Aorta (tissue), 5 donors: ENCODE results near the gene HES3. TPM values are rescaled to one million over a fixed set of nuclear protein-coding genes. Genes with fewer than 3 reads are reported as not detected.

Experiments
- ATAC-seq: fragments of 200-7000 bp; cut with Tn5 transposase; one replicate; pipeline ENCODE4 v1.9.1; 2022; ENCODE audit warnings: moderate library complexity; ENCODE audit not compliant: low FRiP score
- DNase-seq, 2 donors: peaks; one replicate each; pipeline ENCODE4 v3.0.0-alpha.2; 2020
- H3K27ac ChIP-seq, 2 donors: one replicate each; pipeline ENCODE4 v1.5.1; 2013; ENCODE audit warnings: low read length in 2 of 2, mild to moderate bottlenecking in 2 of 2, moderate library complexity in 2 of 2, control low read depth in 1 of 2, inconsistent platforms in 1 of 2, low read depth in 1 of 2
- H3K27me3 ChIP-seq, 2 donors: one replicate each; pipeline ENCODE4 v1.6.1; 2013; ENCODE audit warnings: control low read depth in 1 of 2, low read length in 1 of 2, mild to moderate bottlenecking in 1 of 2, moderate library complexity in 1 of 2; ENCODE audit not compliant: insufficient read depth in 2 of 2, control insufficient read depth in 1 of 2
- H3K36me3 ChIP-seq, 2 donors: one replicate each; pipeline ENCODE4 v1.6.1; 2013; ENCODE audit warnings: control low read depth in 1 of 2, low read length in 1 of 2, mild to moderate bottlenecking in 1 of 2; ENCODE audit not compliant: insufficient read depth in 2 of 2, control insufficient read depth in 1 of 2
- H3K4me1 ChIP-seq, 2 donors: one replicate each; pipeline ENCODE4 v1.6.1; 2013; ENCODE audit warnings: low read length in 2 of 2, control low read depth in 1 of 2, mild to moderate bottlenecking in 1 of 2, moderate library complexity in 1 of 2; ENCODE audit not compliant: insufficient read depth in 2 of 2, control insufficient read depth in 1 of 2
- H3K4me3 ChIP-seq, 2 donors: one replicate each; pipeline ENCODE4 v1.5.1; 2013; ENCODE audit warnings: low read length in 2 of 2, control low read depth in 1 of 2, mild to moderate bottlenecking in 1 of 2
- H3K9me3 ChIP-seq: one replicate; pipeline ENCODE4 v1.6.1; 2013; ENCODE audit warnings: mild to moderate bottlenecking, low read length; ENCODE audit not compliant: control insufficient read depth
- WGBS, 2 donors: extraction: QIAGEN DNeasy Blood & Tissue Kit; methylation state at CpG; one replicate each; pipeline ENCODE4 v1.1.7; 2013; 5-methylcytosine and 5-hydroxymethylcytosine counted together
- intact Hi-C, 2 donors: fragments of 100-400 bp; cut with DNase I; formaldehyde crosslinking; loops; one replicate each; pipeline versions ENCODE4 v1.14.2 to v1.15.0; 2022
- polyA plus RNA-seq, 2 donors: library from polyadenylated mRNA; stranded (reverse); fragments of 200-250 nt; gene quantifications; one replicate each; pipeline ENCODE4 v1.2.3, GENCODE V29; 2013
- total RNA-seq, 2 donors: library from RNA; stranded (reverse); fragmentation: NEBNext Ultra II Directional; extraction: Animal tissue kit (Norgen Biotek cat#: 25700); gene quantifications; one replicate each; pipeline ENCODE4 v1.2.1, GENCODE V29; 2021
- donor health status: healthy with polysubstance abuse.
- donor health status: Bipolar disorder and iron deficiency.
- donor health status: DM: no; HTN: no; CAD: no.
- donor health status: DM: no; HTN: no; CAD: no.
- donor health status: DM: yes; HTN: yes; CAD: no.

Gene HES3
- total and polyA plus RNA-seq, 4 donors = not detected

DNA sequence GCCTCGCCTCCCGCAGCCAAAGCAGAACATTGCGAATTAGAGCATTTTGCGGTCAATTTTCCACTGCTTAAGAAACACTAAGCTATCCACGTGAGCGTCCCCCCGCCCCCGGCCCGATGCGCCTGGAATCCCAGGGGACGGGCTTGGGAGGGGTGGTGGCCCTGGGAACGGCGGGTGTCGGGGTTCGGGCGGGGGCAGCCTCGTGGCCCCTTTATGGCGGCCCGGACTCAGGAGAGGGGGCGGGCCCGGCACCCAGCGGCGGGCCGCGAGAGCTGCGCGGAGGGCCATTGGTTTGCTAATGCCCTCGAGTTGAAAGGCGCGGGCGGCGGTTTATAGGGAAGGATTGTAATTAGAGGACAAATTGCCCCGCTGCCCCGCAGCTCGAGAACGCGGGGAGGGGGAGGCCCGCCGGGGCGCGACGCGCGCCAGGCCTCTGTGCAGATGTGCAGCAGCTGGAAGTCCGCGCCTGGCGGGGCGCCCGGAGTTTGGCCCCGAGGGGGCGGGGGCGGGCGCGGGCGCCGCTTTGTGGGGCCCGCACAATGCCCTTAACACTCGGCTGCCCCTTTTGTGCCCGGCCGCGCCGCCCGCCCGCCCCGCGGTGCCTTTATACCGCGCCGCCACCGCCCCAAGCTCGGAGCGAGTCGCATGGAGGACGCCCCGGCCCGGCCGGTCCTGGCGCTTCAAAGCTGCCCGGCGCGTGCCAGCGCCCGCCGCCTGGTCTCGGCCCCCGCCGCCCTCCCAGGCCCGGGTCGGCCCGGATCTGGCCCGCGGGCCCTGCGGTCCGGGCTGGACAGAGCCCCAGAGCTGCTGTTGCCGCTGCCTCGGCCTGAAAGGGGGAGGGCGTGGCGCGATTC lies 1.9 kb upstream of the HES3 start:
- Histone ChIP-seq H3K4me1 (no peaks in the 10 kb centered on the region), H3K9me3 (no peaks in the 10 kb centered on the region), H3K4me3 (no peak overlapping the region), H3K27me3 (no peaks in the 10 kb centered on the region), H3K27ac (no peak overlapping the region), H3K36me3 (no peaks in the 10 kb centered on the region)
- 1 to 2% methylated on average over 79 to 99 of the region's 99 CpGs for WGBS, 2 donors
- intact Hi-C loops = loop anchor here in 1 of 2 donors (10.0 kb wide), 1 partner anchor 187 kb away; no protein-coding TSS in a partner anchor
- ATAC-seq (no peak), DNase-seq (peak in 1 of 2 donors; percentile 74)

DNA sequence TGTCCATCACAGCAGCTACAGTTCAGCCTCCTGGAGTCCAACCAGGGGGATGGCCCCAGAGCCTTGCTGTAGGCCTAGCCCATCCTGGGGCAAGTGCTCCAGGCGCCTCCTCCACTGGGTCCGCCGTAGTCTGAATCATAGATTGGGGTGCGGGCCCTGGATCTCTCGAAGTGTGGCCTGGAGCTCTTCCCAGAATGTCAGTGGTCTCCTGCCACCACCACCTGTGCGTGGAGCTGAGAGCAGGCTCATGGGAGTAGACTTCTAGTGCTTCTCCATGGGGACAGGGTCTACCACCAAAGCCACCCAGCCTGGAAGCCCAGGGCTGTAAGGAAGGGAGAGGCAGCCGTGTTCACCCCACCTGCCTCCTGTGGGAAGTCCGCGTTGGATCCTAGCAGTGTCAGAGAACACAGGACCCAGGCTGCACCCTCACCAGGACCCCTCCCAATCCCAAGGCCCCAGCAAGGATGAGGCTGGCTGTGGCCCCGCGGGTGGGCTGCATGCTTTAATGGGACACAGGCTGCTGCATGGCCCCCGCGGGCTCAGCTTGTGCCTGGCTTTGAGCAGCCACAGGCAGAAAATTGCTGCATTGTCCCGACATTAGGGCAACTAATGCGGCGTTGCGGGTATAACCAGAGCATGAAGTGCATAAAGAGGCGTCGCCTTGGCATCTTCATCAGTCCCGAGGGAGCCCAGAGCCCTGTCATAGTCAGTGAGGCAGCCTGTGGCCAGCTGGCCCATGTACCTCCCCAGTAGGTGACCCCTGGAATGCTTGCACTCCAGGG lies 735 bp upstream of the HES3 start:
- no peak for DNase-seq
- no peak for ATAC-seq
- WGBS, 2 donors = 21 to 31% methylated on average over 20 of the region's 20 CpGs
- Histone ChIP-seq H3K4me3 (no peak overlapping the region), H3K27me3 (no peaks in the 10 kb centered on the region), H3K9me3 (no peaks in the 10 kb centered on the region), H3K4me1 (no peaks in the 10 kb centered on the region), H3K36me3 (no peaks in the 10 kb centered on the region), H3K27ac (no peak overlapping the region)
- intact Hi-C loops = loop anchor here in 1 of 2 donors (10.0 kb wide), 1 partner anchor 188 kb away; no protein-coding TSS in a partner anchor

DNA sequence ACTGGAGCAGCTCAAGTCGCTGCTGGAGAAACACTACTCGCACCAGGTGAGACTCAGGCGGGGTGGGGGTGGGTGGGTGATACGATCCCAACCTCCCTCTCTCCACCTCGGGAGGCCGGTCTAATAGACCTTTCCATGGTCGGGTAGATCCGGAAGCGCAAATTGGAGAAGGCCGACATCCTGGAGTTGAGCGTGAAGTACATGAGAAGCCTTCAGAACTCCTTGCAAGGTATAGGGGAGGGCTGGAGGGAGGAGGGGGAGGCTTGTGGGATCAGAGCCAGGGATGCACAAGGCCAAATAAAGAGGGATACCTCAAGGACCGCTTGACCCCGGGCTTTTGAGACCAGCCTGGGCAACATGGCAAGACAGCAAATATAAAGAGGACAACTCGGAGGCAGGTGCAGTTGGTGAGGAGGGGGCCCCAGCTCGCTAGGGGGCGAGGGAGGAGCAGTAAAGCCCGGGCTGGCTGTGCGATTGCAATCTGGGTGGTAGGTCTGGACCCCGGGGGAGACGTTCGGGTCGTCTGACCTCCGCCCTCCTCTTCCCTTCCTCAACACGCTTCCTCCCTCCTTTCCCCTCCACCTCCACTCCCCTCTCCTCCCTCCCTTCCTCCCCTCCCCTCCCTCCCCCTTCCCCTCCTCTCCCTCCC lies 546 bp downstream of the HES3 start:
- no peaks in the 10 kb centered on the region for H3K36me3 ChIP-seq
- WGBS, 2 donors = 2% methylated on average over 21 to 24 of the region's 24 CpGs
- H3K9me3 ChIP-seq = no peaks in the 10 kb centered on the region
- intact Hi-C loops = loop anchor here (2.0 to 10.0 kb wide), 3 partner anchors 98 to 192 kb away; no protein-coding TSS in a partner anchor
- H3K27me3 ChIP-seq = no peaks in the 10 kb centered on the region
- DNase-seq (no peak), ATAC-seq (no peak)
- no peak overlapping the region for H3K27ac ChIP-seq
- H3K4me3 ChIP-seq = no peak overlapping the region
- no peaks in the 10 kb centered on the region for H3K4me1 ChIP-seq

DNA sequence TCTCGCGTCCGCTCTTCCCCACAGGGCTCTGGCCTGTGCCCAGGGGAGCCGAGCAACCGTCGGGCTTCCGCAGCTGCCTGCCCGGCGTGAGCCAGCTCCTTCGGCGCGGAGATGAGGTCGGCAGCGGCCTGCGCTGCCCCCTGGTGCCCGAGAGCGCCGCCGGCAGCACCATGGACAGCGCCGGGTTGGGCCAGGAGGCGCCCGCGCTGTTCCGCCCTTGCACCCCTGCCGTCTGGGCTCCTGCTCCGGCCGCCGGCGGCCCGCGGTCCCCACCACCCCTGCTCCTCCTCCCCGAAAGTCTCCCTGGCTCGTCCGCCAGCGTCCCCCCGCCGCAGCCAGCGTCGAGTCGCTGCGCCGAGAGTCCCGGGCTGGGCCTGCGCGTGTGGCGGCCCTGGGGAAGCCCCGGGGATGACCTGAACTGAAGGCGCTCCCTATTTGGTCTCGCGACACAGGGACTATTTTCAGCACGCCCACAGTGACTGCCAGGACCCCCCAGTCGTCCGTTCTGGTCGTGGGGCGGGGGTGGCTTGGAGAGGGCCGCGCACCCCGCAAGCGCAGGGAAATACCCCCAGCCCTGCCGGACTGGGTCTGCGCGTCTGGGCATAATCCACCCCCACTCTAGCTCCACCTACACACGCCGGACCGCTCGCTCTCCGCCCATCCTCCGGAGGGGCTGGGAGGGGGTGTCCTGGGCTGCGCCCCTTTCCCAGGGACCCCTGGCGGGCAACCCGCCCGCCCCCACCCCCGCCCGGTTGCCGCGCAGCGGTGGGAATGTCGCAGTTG lies 1.3 kb downstream of the HES3 start:
- no peaks in the 10 kb centered on the region for H3K9me3 ChIP-seq
- DNase-seq (peak; percentile 85 to 94), ATAC-seq (peak; percentile 83)
- H3K27me3 ChIP-seq = peaks cover 0 to 2% of the 10 kb centered on the region in 2 donors
- no peak overlapping the region for H3K4me3 ChIP-seq
- WGBS, 2 donors = 0 to 1% methylated on average over 55 to 79 of the region's 79 CpGs
- no peaks in the 10 kb centered on the region for H3K4me1 ChIP-seq
- intact Hi-C loops = loop anchor here (2.0 to 10.0 kb wide), 3 partner anchors 97 to 192 kb away; no protein-coding TSS in a partner anchor
- H3K36me3 ChIP-seq = no peaks in the 10 kb centered on the region
- no peak overlapping the region for H3K27ac ChIP-seq

DNA sequence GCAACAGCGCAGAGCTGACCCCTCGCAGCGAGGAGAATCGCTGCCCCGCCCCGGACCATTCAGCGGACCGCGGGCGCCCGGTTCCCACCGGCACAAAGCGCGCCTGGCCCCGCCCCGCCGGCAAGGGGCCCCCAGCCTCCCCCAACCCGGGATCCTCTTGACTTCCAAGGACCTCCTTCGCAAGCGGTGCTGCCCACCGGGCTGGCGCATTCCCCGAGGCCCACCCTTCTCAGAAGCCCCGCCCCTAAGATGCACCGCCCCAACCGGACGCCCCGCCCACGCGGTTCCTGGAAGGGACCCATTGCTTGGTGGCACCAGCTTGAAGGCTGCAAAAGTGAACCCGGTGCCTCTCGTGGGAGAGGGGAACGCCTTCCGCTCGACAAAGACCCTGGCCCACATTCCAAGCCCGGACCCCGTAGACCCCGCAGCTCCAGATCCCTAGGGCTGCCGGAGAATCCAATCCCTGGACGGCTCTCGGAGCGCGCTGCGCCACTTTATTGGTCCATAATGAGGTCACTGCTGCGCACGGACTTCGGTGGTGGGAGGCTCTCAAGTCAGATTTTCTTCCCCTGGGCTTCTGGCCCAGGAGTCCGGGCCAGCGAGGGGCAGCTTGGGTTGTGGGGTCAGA lies 2.0 kb downstream of the HES3 start:
- no peaks in the 10 kb centered on the region for H3K9me3 ChIP-seq
- DNase-seq (peak in 1 of 2 donors; percentile 79), ATAC-seq (no peak)
- H3K27ac ChIP-seq = no peak overlapping the region
- intact Hi-C loops = loop anchor here (1.0 to 10.0 kb wide), 6 partner anchors 96 to 193 kb away; no protein-coding TSS in a partner anchor
- H3K4me3 ChIP-seq = no peak overlapping the region
- peaks cover 0 to 2% of the 10 kb centered on the region in 2 donors for H3K27me3 ChIP-seq
- WGBS, 2 donors = 3 to 4% methylated on average over 40 to 49 of the region's 49 CpGs
- no peaks in the 10 kb centered on the region for H3K4me1 ChIP-seq
- H3K36me3 ChIP-seq = no peaks in the 10 kb centered on the region

DNA sequence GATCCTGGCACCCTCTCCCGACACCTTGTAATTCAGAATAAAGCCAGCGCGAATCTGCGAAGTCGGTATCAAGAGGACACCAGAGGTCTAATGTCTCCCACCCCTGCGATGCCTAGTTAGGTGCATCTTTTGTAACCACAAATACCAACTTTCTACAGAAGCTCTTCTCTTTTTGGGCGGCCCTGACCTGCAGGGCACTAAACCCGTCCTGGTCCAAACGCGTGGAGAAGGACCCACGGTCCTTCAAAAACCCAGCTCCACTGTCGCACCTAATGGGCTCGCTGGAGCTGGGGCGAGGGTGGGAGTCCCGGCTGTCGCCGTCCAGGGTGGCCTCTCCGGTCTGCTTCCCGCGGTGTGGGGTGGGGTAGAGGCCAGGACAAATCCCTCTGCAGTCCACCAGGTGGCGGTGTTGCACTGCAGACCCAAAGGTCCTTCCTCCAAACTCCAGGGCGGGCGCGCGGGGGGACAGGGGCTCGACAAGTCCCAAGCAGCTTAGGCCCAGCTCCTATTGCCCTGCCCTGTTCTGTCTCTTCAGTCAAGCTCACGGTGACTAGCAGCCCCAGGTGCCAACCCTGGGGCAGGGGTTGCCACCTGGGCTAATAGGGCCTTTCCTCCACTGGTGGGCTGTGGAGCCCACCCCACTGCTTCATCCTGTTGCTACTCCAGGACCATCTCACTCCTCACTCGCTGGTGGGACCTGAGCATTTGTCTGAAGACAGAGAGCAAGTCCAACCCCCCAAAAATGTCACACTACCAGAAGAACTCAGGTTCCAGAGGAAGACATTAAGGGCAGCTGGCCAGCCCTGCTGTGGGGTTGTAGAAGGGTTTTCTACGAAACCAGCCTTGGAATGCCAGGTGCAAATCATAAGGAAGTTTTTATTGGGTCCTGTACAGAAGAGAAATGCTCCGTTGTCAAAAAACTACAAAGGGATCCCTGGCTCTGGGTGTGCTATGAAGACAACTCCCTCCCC lies 2.8 kb downstream of the HES3 start:
- Histone ChIP-seq H3K4me3 (no peak overlapping the region), H3K9me3 (no peaks in the 10 kb centered on the region), H3K27me3 (peaks cover 0 to 2% of the 10 kb centered on the region in 2 donors), H3K27ac (no peak overlapping the region), H3K4me1 (no peaks in the 10 kb centered on the region), H3K36me3 (no peaks in the 10 kb centered on the region)
- intact Hi-C loops = loop anchor here (1.0 to 10.0 kb wide), 5 partner anchors 96 to 192 kb away; no protein-coding TSS in a partner anchor
- DNase-seq (peak; percentile 85 to 94), ATAC-seq (peak; percentile 79)
- 5% methylated on average over 30 of the region's 30 CpGs for WGBS, 2 donors

DNA sequence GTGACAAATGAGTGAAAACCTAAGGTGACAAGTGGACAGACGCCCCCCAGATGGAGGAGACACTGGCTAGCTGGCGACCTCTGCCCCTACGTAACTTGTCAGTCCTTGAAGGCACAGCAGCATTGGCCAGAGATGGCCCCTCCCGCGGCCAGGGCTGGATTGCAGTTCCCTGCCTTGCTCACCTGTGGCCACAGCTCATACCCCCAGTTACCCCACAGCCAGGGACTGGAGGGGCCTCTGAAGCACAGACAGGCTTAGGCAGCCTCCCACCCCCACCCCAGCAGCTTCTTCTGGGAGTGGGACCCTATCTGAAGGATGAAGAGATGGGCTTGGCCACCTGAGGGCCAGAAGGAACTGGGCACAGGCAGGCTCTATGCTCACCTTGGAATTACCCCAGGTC lies 3.7 kb downstream of the HES3 start:
- intact Hi-C loops = loop anchor here (2.0 to 10.0 kb wide), 4 partner anchors 95 to 193 kb away; no protein-coding TSS in a partner anchor
- Histone ChIP-seq H3K27ac (no peak overlapping the region), H3K36me3 (no peaks in the 10 kb centered on the region), H3K27me3 (peaks cover 0 to 2% of the 10 kb centered on the region in 2 donors), H3K9me3 (no peaks in the 10 kb centered on the region), H3K4me3 (no peak overlapping the region), H3K4me1 (no peaks in the 10 kb centered on the region)
- peak in 1 of 2 donors; percentile 67 for DNase-seq
- no peak for ATAC-seq
- 79 to 87% methylated on average over 5 of the region's 5 CpGs for WGBS, 2 donors
